Ishikawa (cell line): ENCODE results near the gene AGAP1.

Experiments
- CEBPB ChIP-seq: IDR thresholded peaks from 2 replicates; pipeline ENCODE4 v1.6.1; 2012
- CREB1 ChIP-seq: IDR thresholded peaks from 2 replicates; pipeline ENCODE4 v1.6.1; 2012; ENCODE audit warnings: low read depth
- EGR1 ChIP-seq: IDR thresholded peaks from 2 replicates; pipeline ENCODE4 v1.6.1; 2012
- EP300 ChIP-seq: IDR thresholded peaks from 2 replicates; pipeline ENCODE4 v1.6.1; 2012; ENCODE audit warnings: borderline replicate concordance
- FOXM1 ChIP-seq: IDR thresholded peaks from 2 replicates; pipeline ENCODE4 v1.6.1; 2012; ENCODE audit warnings: low read depth, borderline replicate concordance
- NFIC ChIP-seq: IDR thresholded peaks from 2 replicates; pipeline ENCODE4 v1.6.1; 2012
- RAD21 ChIP-seq: IDR thresholded peaks from 2 replicates; pipeline ENCODE4 v1.6.1; 2012; ENCODE audit warnings: low read depth
- TAF1 ChIP-seq: IDR thresholded peaks from 2 replicates; pipeline ENCODE4 v1.6.1; 2012; ENCODE audit warnings: low read depth, mild to moderate bottlenecking
- TCF12 ChIP-seq: IDR thresholded peaks from 2 replicates; pipeline ENCODE4 v1.6.1; 2012; ENCODE audit warnings: low read depth
- TEAD4 ChIP-seq: IDR thresholded peaks from 2 replicates; pipeline ENCODE4 v1.6.1; 2012
- USF1 ChIP-seq: IDR thresholded peaks from 2 replicates; pipeline ENCODE4 v1.6.1; 2012
- YY1 ChIP-seq: IDR thresholded peaks from 2 replicates; pipeline ENCODE4 v1.6.1; 2012; ENCODE audit warnings: low read depth
- ZBTB7A ChIP-seq: IDR thresholded peaks from 2 replicates; pipeline ENCODE4 v1.6.1; 2012; ENCODE audit warnings: low read depth
- TF ChIP-seq, protein P1 (sequence below): IDR thresholded peaks from 2 replicates; pipeline ENCODE4 v1.6.1; 2012
- TF ChIP-seq, protein P2 (sequence below): IDR thresholded peaks from 2 replicates; pipeline ENCODE4 v1.6.1; 2012; ENCODE audit warnings: low read depth, mild to moderate bottlenecking

Gene AGAP1

GRCh38 chr2:235535423-235536130 lies 41.7 kb downstream of the AGAP1 start:
- TF ChIP-seq, protein P1, sequence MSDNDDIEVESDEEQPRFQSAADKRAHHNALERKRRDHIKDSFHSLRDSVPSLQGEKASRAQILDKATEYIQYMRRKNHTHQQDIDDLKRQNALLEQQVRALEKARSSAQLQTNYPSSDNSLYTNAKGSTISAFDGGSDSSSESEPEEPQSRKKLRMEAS = no peak
- TF ChIP-seq TAF1 (no peak), EGR1 (no peak), ZBTB7A (no peak), TEAD4 (no peak), CREB1 (no peak), NFIC (no peak), RAD21 (no peak), EP300 (no peak), USF1 (no peak), YY1 (no peak), CEBPB (no peak)
- TF ChIP-seq, protein P2, sequence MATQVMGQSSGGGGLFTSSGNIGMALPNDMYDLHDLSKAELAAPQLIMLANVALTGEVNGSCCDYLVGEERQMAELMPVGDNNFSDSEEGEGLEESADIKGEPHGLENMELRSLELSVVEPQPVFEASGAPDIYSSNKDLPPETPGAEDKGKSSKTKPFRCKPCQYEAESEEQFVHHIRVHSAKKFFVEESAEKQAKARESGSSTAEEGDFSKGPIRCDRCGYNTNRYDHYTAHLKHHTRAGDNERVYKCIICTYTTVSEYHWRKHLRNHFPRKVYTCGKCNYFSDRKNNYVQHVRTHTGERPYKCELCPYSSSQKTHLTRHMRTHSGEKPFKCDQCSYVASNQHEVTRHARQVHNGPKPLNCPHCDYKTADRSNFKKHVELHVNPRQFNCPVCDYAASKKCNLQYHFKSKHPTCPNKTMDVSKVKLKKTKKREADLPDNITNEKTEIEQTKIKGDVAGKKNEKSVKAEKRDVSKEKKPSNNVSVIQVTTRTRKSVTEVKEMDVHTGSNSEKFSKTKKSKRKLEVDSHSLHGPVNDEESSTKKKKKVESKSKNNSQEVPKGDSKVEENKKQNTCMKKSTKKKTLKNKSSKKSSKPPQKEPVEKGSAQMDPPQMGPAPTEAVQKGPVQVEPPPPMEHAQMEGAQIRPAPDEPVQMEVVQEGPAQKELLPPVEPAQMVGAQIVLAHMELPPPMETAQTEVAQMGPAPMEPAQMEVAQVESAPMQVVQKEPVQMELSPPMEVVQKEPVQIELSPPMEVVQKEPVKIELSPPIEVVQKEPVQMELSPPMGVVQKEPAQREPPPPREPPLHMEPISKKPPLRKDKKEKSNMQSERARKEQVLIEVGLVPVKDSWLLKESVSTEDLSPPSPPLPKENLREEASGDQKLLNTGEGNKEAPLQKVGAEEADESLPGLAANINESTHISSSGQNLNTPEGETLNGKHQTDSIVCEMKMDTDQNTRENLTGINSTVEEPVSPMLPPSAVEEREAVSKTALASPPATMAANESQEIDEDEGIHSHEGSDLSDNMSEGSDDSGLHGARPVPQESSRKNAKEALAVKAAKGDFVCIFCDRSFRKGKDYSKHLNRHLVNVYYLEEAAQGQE = no peak

DNA sequence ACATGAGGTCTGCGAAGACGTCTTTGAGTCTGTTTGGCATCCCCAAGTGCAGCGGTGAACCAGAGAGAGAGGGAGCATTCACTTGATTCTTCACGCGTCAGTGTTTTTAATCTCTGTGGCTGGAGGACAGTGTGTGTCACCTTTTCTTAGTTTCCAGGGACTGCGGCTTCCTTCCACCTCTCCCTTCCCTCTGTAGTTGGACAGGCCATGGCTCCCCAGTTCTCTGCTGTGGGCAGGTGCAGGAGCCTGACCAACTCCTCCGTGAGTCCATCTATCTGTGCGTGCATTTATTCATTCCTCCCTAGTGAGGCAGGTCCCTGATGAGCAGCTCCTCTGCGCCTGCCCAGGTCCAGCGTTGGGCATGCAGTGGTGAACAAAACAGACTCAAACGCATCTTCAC lies 42.9 kb downstream of the AGAP1 start:
- TF ChIP-seq CREB1 (no peak), ZBTB7A (no peak), TCF12 (no peak), TEAD4 (no peak), YY1 (no peak), TAF1 (no peak), CEBPB (no peak), EGR1 (no peak)
- TF ChIP-seq, protein P2 = no peak

- TF ChIP-seq CREB1 = no peak
- no peak for TF ChIP-seq TEAD4
- TF ChIP-seq RAD21 = no peak
- no peak for TF ChIP-seq EP300
- no peak for TF ChIP-seq TAF1
- no peak for TF ChIP-seq USF1
- TF ChIP-seq, protein P1 = no peak
- TF ChIP-seq TCF12 = no peak
- no peak for TF ChIP-seq YY1
- TF ChIP-seq EGR1 = no peak
- no peak for TF ChIP-seq CEBPB
- TF ChIP-seq ZBTB7A = no peak
- TF ChIP-seq, protein P2 = no peak
- TF ChIP-seq FOXM1 = no peak
- no peak for TF ChIP-seq NFIC
Measured at GRCh38 chr2:235537186-235537585, 43.3 kb downstream of the AGAP1 start.

DNA sequence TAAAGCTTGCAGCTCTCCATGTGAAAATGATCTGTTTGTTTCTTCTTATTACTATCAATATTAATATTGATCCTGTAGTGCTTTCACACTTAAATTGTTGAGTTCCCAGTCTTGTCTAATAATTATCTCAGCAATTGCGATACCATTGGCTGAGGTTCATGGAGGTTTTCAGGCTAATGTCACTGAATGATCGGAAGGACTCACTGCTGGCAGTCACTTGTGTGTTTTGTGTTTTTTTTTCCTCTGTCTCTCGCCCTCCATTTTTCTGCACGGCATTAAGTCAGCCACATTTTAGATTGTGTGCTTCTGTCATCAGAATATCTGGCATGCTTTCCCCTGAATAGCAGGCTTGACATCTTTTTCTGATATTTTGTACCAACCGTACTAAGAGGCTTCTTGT lies 43.7 kb downstream of the AGAP1 start:
- no peak for TF ChIP-seq USF1
- no peak for TF ChIP-seq YY1
- no peak for TF ChIP-seq CREB1
- TF ChIP-seq, protein P2 = no peak
- no peak for TF ChIP-seq TEAD4
- no peak for TF ChIP-seq FOXM1
- no peak for TF ChIP-seq TAF1
- no peak for TF ChIP-seq ZBTB7A
- TF ChIP-seq RAD21 = no peak
- TF ChIP-seq EGR1 = no peak
- TF ChIP-seq, protein P1 = no peak
- no peak for TF ChIP-seq NFIC
- no peak for TF ChIP-seq CEBPB
